Measurements from ENCODE around the gene EXOC2. TPM values are rescaled to one million over a fixed set of nuclear protein-coding genes. Genes with fewer than 3 reads are reported as not detected.

EXOC2 gene
- total RNA-seq, 2 experiments from 2014 or later: 34.5 to 34.9 TPM

- Mint-ChIP-seq H3K27me3 (ENCODE audit: low read depth) (no peaks in the 10 kb centered on the region), H3K27ac (peak overlapping the region; percentile 55), H3K36me3 (ENCODE audit: low read depth) (peaks cover 20% of the 10 kb centered on the region), H3K9me3 (ENCODE audit: insufficient read depth) (no peaks in the 10 kb centered on the region), H3K4me1 (ENCODE audit: low read depth) (peaks cover 80% of the 10 kb centered on the region), H3K4me3 (no peak overlapping the region)
- no peak for ATAC-seq
- CTCF ChIA-PET: interaction anchor here (0.6 to 1.4 kb wide), 4 partner anchors 13 to 344 kb away, joined by 3 to 5 read pairs (median 4); no protein-coding TSS in a partner anchor
- DNase-seq: no peak
- POLR2A ChIA-PET: interaction anchor here (0.9 to 2.2 kb wide), 6 partner anchors 13 to 119 kb away, joined by 3 to 10 read pairs (median 4); partner anchors contain the start of gene IRF4
Observed at GRCh38 chr6:511488-512137, 181.3 kb downstream of the EXOC2 start.

GRCh38 chr6:509676-510075 is 183.3 kb downstream of the EXOC2 start:
- peaks cover 24% of the 10 kb centered on the region for H3K36me3 Mint-ChIP-seq (ENCODE audit: low read depth)
- H3K9me3 Mint-ChIP-seq (ENCODE audit: insufficient read depth): no peaks in the 10 kb centered on the region
- no peaks in the 10 kb centered on the region for H3K27me3 Mint-ChIP-seq (ENCODE audit: low read depth)
- ChIA-PET CTCF (interaction anchor here (0.7 to 1.4 kb wide), 6 partner anchors 10 to 249 kb away, joined by 3 to 5 read pairs (median 4); no protein-coding TSS in a partner anchor), POLR2A (interaction anchor here (1.0 to 1.1 kb wide), 3 partner anchors 8 to 110 kb away, joined by 3 read pairs; no protein-coding TSS in a partner anchor)
- H3K4me1 Mint-ChIP-seq (ENCODE audit: low read depth): peaks cover 93% of the 10 kb centered on the region
- H3K27ac Mint-ChIP-seq: peak overlapping the region; percentile 63
- peak overlapping the region; percentile 38 for H3K4me3 Mint-ChIP-seq
- ATAC-seq: peak; percentile 71
- DNase-seq: no peak

GRCh38 chr6:508614-509013 is 184.3 kb downstream of the EXOC2 start:
- Mint-ChIP-seq H3K27me3 (ENCODE audit: low read depth) (no peaks in the 10 kb centered on the region), H3K4me3 (no peak overlapping the region), H3K27ac (peak overlapping the region; percentile 2), H3K36me3 (ENCODE audit: low read depth) (peaks cover 26% of the 10 kb centered on the region), H3K4me1 (ENCODE audit: low read depth) (peaks cover 82% of the 10 kb centered on the region), H3K9me3 (ENCODE audit: insufficient read depth) (no peaks in the 10 kb centered on the region)
- DNase-seq: no peak
- ChIA-PET POLR2A (interaction anchor here (1.1 kb wide), 1 partner anchor 62 kb away, joined by 3 read pairs; no protein-coding TSS in a partner anchor), CTCF (interaction anchor here (1.1 to 1.4 kb wide), 2 partner anchors 9 to 118 kb away, joined by 4 to 5 read pairs; no protein-coding TSS in a partner anchor)
- ATAC-seq: no peak

- ChIA-PET POLR2A (interaction anchor here (1.0 to 1.2 kb wide), 3 partner anchors 16 to 116 kb away, joined by 4 read pairs; no protein-coding TSS in a partner anchor), CTCF (interaction anchor here (0.6 to 1.1 kb wide), 2 partner anchors 15 to 108 kb away, joined by 3 to 4 read pairs; no protein-coding TSS in a partner anchor)
- no peak overlapping the region for H3K4me3 Mint-ChIP-seq
- H3K9me3 Mint-ChIP-seq (ENCODE audit: insufficient read depth): no peaks in the 10 kb centered on the region
- ATAC-seq (no peak), DNase-seq (no peak)
- peak overlapping the region; percentile 5 for H3K27ac Mint-ChIP-seq
- H3K36me3 Mint-ChIP-seq (ENCODE audit: low read depth): peaks cover 23% of the 10 kb centered on the region
- peaks cover 78% of the 10 kb centered on the region for H3K4me1 Mint-ChIP-seq (ENCODE audit: low read depth)
- no peaks in the 10 kb centered on the region for H3K27me3 Mint-ChIP-seq (ENCODE audit: low read depth)
Observed at GRCh38 chr6:508006-508405, 184.9 kb downstream of the EXOC2 start.

- H3K9me3 Mint-ChIP-seq (ENCODE audit: insufficient read depth): no peaks in the 10 kb centered on the region
- ATAC-seq: no peak
- H3K36me3 Mint-ChIP-seq (ENCODE audit: low read depth): peaks cover 23% of the 10 kb centered on the region
- peak overlapping the region; percentile 76 for H3K27ac Mint-ChIP-seq
- DNase-seq: no peak
- ChIA-PET POLR2A (interaction anchor here (1.0 to 1.2 kb wide), 3 partner anchors 16 to 115 kb away, joined by 4 read pairs; no protein-coding TSS in a partner anchor), CTCF (interaction anchor here (0.6 to 1.1 kb wide), 2 partner anchors 14 to 107 kb away, joined by 3 to 4 read pairs; no protein-coding TSS in a partner anchor)
- no peaks in the 10 kb centered on the region for H3K27me3 Mint-ChIP-seq (ENCODE audit: low read depth)
- H3K4me3 Mint-ChIP-seq: no peak overlapping the region
- peaks cover 79% of the 10 kb centered on the region for H3K4me1 Mint-ChIP-seq (ENCODE audit: low read depth)
Observed at GRCh38 chr6:506920-507622, 185.9 kb downstream of the EXOC2 start.

- H3K4me1 Mint-ChIP-seq (ENCODE audit: low read depth): peaks cover 79% of the 10 kb centered on the region
- H3K27me3 Mint-ChIP-seq (ENCODE audit: low read depth): no peaks in the 10 kb centered on the region
- ChIA-PET POLR2A (no interaction called here), CTCF (no interaction called here)
- no peak overlapping the region for H3K4me3 Mint-ChIP-seq
- DNase-seq: no peak
- peak; percentile 21 for ATAC-seq
- peak overlapping the region; percentile 76 for H3K27ac Mint-ChIP-seq
- H3K9me3 Mint-ChIP-seq (ENCODE audit: insufficient read depth): no peaks in the 10 kb centered on the region
- peaks cover 20% of the 10 kb centered on the region for H3K36me3 Mint-ChIP-seq (ENCODE audit: low read depth)
Observed at GRCh38 chr6:506508-506907, 186.4 kb downstream of the EXOC2 start.

- POLR2A ChIA-PET: no interaction called here
- Mint-ChIP-seq H3K9me3 (ENCODE audit: insufficient read depth) (no peaks in the 10 kb centered on the region), H3K4me3 (no peak overlapping the region), H3K27ac (peak overlapping the region; percentile 60), H3K4me1 (ENCODE audit: low read depth) (peaks cover 75% of the 10 kb centered on the region), H3K27me3 (ENCODE audit: low read depth) (no peaks in the 10 kb centered on the region), H3K36me3 (ENCODE audit: low read depth) (peaks cover 16% of the 10 kb centered on the region)
- no peak for DNase-seq
- no peak for ATAC-seq
- CTCF ChIA-PET: no interaction called here
Observed at GRCh38 chr6:505374-505773, 187.6 kb downstream of the EXOC2 start.

- H3K4me1 Mint-ChIP-seq (ENCODE audit: low read depth): peaks cover 74% of the 10 kb centered on the region
- DNase-seq (no peak), ATAC-seq (no peak)
- ChIA-PET POLR2A (no interaction called here), CTCF (no interaction called here)
- H3K36me3 Mint-ChIP-seq (ENCODE audit: low read depth): peaks cover 16% of the 10 kb centered on the region
- no peaks in the 10 kb centered on the region for H3K9me3 Mint-ChIP-seq (ENCODE audit: insufficient read depth)
- no peaks in the 10 kb centered on the region for H3K27me3 Mint-ChIP-seq (ENCODE audit: low read depth)
- H3K4me3 Mint-ChIP-seq: no peak overlapping the region
- no peak overlapping the region for H3K27ac Mint-ChIP-seq
Observed at GRCh38 chr6:504446-504980, 188.4 kb downstream of the EXOC2 start.

- Mint-ChIP-seq H3K36me3 (ENCODE audit: low read depth) (peaks cover 16% of the 10 kb centered on the region), H3K27me3 (ENCODE audit: low read depth) (no peaks in the 10 kb centered on the region), H3K4me3 (no peak overlapping the region), H3K4me1 (ENCODE audit: low read depth) (peaks cover 74% of the 10 kb centered on the region), H3K9me3 (ENCODE audit: insufficient read depth) (no peaks in the 10 kb centered on the region), H3K27ac (no peak overlapping the region)
- no peak for DNase-seq
- POLR2A ChIA-PET: no interaction called here
- ATAC-seq: no peak
- CTCF ChIA-PET: no interaction called here
Observed at GRCh38 chr6:503610-504362, 189.2 kb downstream of the EXOC2 start.

GRCh38 chr6:502761-503160 is 190.2 kb downstream of the EXOC2 start:
- Mint-ChIP-seq H3K36me3 (ENCODE audit: low read depth) (peaks cover 18% of the 10 kb centered on the region), H3K9me3 (ENCODE audit: insufficient read depth) (no peaks in the 10 kb centered on the region), H3K4me1 (ENCODE audit: low read depth) (peaks cover 74% of the 10 kb centered on the region), H3K27ac (peak overlapping the region; percentile 86), H3K4me3 (no peak overlapping the region), H3K27me3 (ENCODE audit: low read depth) (no peaks in the 10 kb centered on the region)
- DNase-seq: no peak
- POLR2A ChIA-PET: interaction anchor here (1.0 to 1.8 kb wide), 4 partner anchors 28 to 111 kb away, joined by 3 to 11 read pairs (median 4); partner anchors contain the start of gene IRF4
- CTCF ChIA-PET: interaction anchor here (1.0 to 1.9 kb wide), 6 partner anchors 10 to 313 kb away, joined by 3 to 12 read pairs (median 6); no protein-coding TSS in a partner anchor
- no peak for ATAC-seq

Data from activated CD8-positive, alpha-beta T cell treated with anti-CD3 and anti-CD28 coated beads, Interleukin-2, amount 10 ng/mL, durations not matched to agents 7 days and 5 days (primary cell).